IMR-90 (cell line): ENCODE results near the gene IGF1R. TPM values are rescaled to one million over a fixed set of nuclear protein-coding genes. Genes with fewer than 3 reads are reported as not detected.
A peak's percentile ranks its signal among the peaks of the same experiment; 100 is the strongest.

ENCODE experiments used
- ATAC-seq: fragments of 200-7000 bp; cut with Tn5 transposase; 2 replicates; pipeline ENCODE4 v1.9.1; 2020; ENCODE audit warnings: low read depth, mild to moderate bottlenecking, moderate library complexity
- BruUV-seq: library from RNA; stranded (reverse); fragments of 400-500 nt; replicated peaks from 2 replicates; lab custom pipeline; 2021; lab: Mats Ljungman, UMichigan
- CTCF ChIA-PET: fragments of 300-600 bp; formaldehyde crosslinking; extraction: SDS; loops from one replicate; lab custom pipeline; 2021; ENCODE audit warnings: antibody characterized with exemption; lab: Yijun Ruan, JAX
- POLR2A ChIA-PET: fragments of 300-600 bp; sonication (Branson Sonifier 250); formaldehyde crosslinking; loops from one replicate; lab custom pipeline; 2022; ENCODE audit warnings: antibody characterized with exemption; ENCODE audit not compliant: unreplicated experiment; lab: Charles Lee
- DNase-seq: peaks from one replicate; pipeline ENCODE4 v3.0.0; 2013
- H2AFZ ChIP-seq: replicated peaks from 2 replicates; pipeline ENCODE3; 2013; ENCODE audit warnings: low read length, mild to moderate bottlenecking; ENCODE audit not compliant: poor library complexity
- H2AK5ac ChIP-seq: 2 replicates; pipeline ENCODE4 v1.6.1; 2013; ENCODE audit warnings: low read depth, low read length, inconsistent platforms
- H2AK9ac ChIP-seq: replicated peaks from 2 replicates; pipeline ENCODE3; 2013; ENCODE audit warnings: mild to moderate bottlenecking, low read depth, low read length, moderate library complexity; ENCODE audit not compliant: poor library complexity
- H2BK120ac ChIP-seq: 2 replicates; pipeline ENCODE4 v1.6.1; 2013; ENCODE audit warnings: low read depth, low read length, inconsistent platforms
- H2BK15ac ChIP-seq: 3 replicates; pipeline ENCODE4 v1.6.1; 2013; ENCODE audit warnings: low read depth, low read length, inconsistent platforms
- H2BK20ac ChIP-seq: 2 replicates; pipeline ENCODE4 v1.6.1; 2013; ENCODE audit warnings: low read depth, mild to moderate bottlenecking, inconsistent platforms, low read length, moderate library complexity
- H2BK5ac ChIP-seq: 2 replicates; pipeline ENCODE4 v1.6.1; 2013; ENCODE audit warnings: mild to moderate bottlenecking, low read depth, low read length, inconsistent platforms; ENCODE audit not compliant: poor library complexity, severe bottlenecking
- H3K14ac ChIP-seq: replicated peaks from 2 replicates; pipeline ENCODE4 v1.6.1; 2013; ENCODE audit warnings: low read depth, low read length, inconsistent platforms
- H3K18ac ChIP-seq: 2 replicates; pipeline ENCODE4 v1.6.1; 2013; ENCODE audit warnings: low read depth, low read length, control low read depth
- H3K23ac ChIP-seq: 2 replicates; pipeline ENCODE4 v1.6.1; 2013; ENCODE audit warnings: low read depth, low read length, inconsistent platforms
- H3K27ac ChIP-seq: 2 replicates; pipeline ENCODE4 v1.5.1; 2013; ENCODE audit warnings: mild to moderate bottlenecking, control low read depth, low read length; ENCODE audit not compliant: insufficient read depth
- H3K27me3 ChIP-seq: 2 replicates; pipeline ENCODE4 v1.6.1; 2013; ENCODE audit warnings: low read length; ENCODE audit not compliant: control insufficient read depth, insufficient read depth
- H3K36me3 ChIP-seq: 2 replicates; pipeline ENCODE4 v1.6.1; 2013; ENCODE audit warnings: low read length, mixed read lengths; ENCODE audit not compliant: control insufficient read depth, insufficient read depth
- H3K4ac ChIP-seq: 2 replicates; pipeline ENCODE4 v1.6.1; 2013; ENCODE audit warnings: low read depth, low read length, inconsistent platforms
- H3K4me1 ChIP-seq: 2 replicates; pipeline ENCODE4 v1.6.1; 2013; ENCODE audit warnings: low read length, mixed read lengths; ENCODE audit not compliant: control insufficient read depth, insufficient read depth
- H3K4me2 ChIP-seq: 2 replicates; pipeline ENCODE4 v1.6.1; 2013; ENCODE audit warnings: low read depth, mild to moderate bottlenecking, control low read depth, low read length, moderate library complexity
- H3K4me3 ChIP-seq: 2 replicates; pipeline ENCODE4 v1.5.1; 2013; ENCODE audit warnings: low read depth, mild to moderate bottlenecking, control low read depth, low read length, moderate library complexity; ENCODE audit not compliant: insufficient read depth
- H3K56ac ChIP-seq: 2 replicates; pipeline ENCODE4 v1.6.1; 2013; ENCODE audit warnings: low read length, inconsistent platforms; ENCODE audit not compliant: insufficient read depth; ENCODE audit errors: extremely low read depth
- H3K79me1 ChIP-seq, 2 experiments: 2 replicates each; pipeline ENCODE4 v1.6.1; 2013; ENCODE audit warnings: low read length in 2 of 2, inconsistent platforms in 1 of 2, low read depth in 1 of 2
- H3K9ac ChIP-seq: 2 replicates; pipeline ENCODE4 v1.6.1; 2013; ENCODE audit warnings: low read depth, low read length, control low read depth
- H3K9me1 ChIP-seq: 2 replicates; pipeline ENCODE4 v1.6.1; 2013; ENCODE audit warnings: low read length, inconsistent platforms; ENCODE audit not compliant: insufficient read depth
- H3K9me3 ChIP-seq: 2 replicates; pipeline ENCODE4 v1.6.1; 2013; ENCODE audit warnings: low read length; ENCODE audit not compliant: control insufficient read depth, insufficient read depth
- H4K20me1 ChIP-seq: 2 replicates; pipeline ENCODE4 v1.6.1; 2013; ENCODE audit warnings: low read length, inconsistent platforms; ENCODE audit not compliant: insufficient read depth
- H4K5ac ChIP-seq: 2 replicates; pipeline ENCODE4 v1.6.1; 2013; ENCODE audit warnings: mild to moderate bottlenecking, low read depth, low read length, control low read depth
- H4K8ac ChIP-seq, 2 experiments: 2 replicates each; pipeline ENCODE4 v1.6.1; 2013; ENCODE audit warnings: low read depth in 2 of 2, low read length in 2 of 2, control low read depth in 1 of 2, inconsistent platforms in 1 of 2
- H4K91ac ChIP-seq: 2 replicates; pipeline ENCODE4 v1.6.1; 2013; ENCODE audit warnings: low read depth, low read length, inconsistent platforms; ENCODE audit not compliant: insufficient read depth
- CEBPB ChIP-seq: IDR thresholded peaks from 2 replicates; pipeline ENCODE4 v1.6.1; 2012; ENCODE audit warnings: low read depth, low read length, improper control_type of control experiment
- RFX5 ChIP-seq: IDR thresholded peaks from 2 replicates; pipeline ENCODE4 v1.8.0; 2012; ENCODE audit warnings: low read depth, mild to moderate bottlenecking, low read length, moderate library complexity
- WGBS, 2 experiments: methylation state at CpG; one replicate each; pipeline versions ENCODE4 v1.1.5 to v1.1.7; 2013; ENCODE audit warnings: missing lambda C conversion rate in 2 of 2; ENCODE audit not compliant: insufficient read length in 1 of 2; ENCODE audit errors: extremely low coverage in 2 of 2; 5-methylcytosine and 5-hydroxymethylcytosine counted together
- dilution Hi-C: fragments of 300-500 bp; cut with HindIII; formaldehyde crosslinking; loops from one replicate; pipeline ENCODE4 v1.14.3; 2018; ENCODE audit warnings: low sequenced_read_pairs; ENCODE audit not compliant: unreplicated experiment
- in situ Hi-C: fragments of 300-500 bp; cut with MboI; formaldehyde crosslinking; loops from 3 replicates; pipeline ENCODE4 v1.14.3; 2019; ENCODE audit warnings: low sequenced_read_pairs, inconsistent platforms, mixed read lengths
- intact Hi-C: fragments of 100-400 bp; cut with micrococcal nuclease; formaldehyde crosslinking; loops from 2 replicates; pipeline ENCODE4 v1.10.0; 2022
- polyA plus RNA-seq, 3 experiments: library from polyadenylated mRNA; depleted of rRNA; stranded (reverse); fragments of >200 nt; gene quantifications; 2 replicates each; pipeline ENCODE4 v1.2.3, GENCODE V29; 2012; ENCODE audit warnings: low replicate concordance in 1 of 3
- total RNA-seq: library from RNA; depleted of rRNA; stranded (reverse); fragments of >200 nt; gene quantifications from 2 replicates; pipeline ENCODE4 v1.2.3, GENCODE V29; 2012

IGF1R gene
- total and polyA plus RNA-seq, 2 of the 4 experiments (the other 2 are of a cell fraction): 24.0 to 24.9 TPM

DNA sequence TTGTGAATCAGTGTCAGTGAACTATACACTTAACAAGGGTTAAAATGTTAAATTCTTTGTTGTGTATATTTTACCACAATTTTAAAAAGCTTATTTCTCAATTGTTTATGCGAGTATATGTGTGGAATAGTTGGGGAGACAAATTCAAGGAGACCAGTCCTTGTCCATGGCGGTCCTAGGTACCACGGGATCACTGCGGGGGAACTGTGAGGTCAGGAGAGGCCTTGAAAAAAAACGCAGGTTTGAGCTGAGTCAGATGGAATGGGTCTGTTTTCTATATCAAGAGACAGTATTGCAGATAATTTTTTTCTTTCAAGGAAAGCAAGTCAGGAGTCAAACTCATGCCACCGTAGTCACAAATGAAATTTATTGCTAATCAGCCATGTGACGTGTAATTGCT lies 18.5 kb downstream of the IGF1R start:
- CTCF ChIA-PET: interaction anchor here (0.6 to 1.4 kb wide), 3 partner anchors 9 to 147 kb away, joined by 3 read pairs; no protein-coding TSS in a partner anchor
- DNase-seq: no peak
- Histone ChIP-seq H3K36me3 (no peaks in the 10 kb centered on the region), H2BK15ac (no peak overlapping the region), H3K18ac (no peak overlapping the region), H3K9me1 (peaks cover 49% of the 10 kb centered on the region), H3K4me1 (peaks cover 44% of the 10 kb centered on the region), H2AFZ (no peak overlapping the region), H3K9ac (no peak overlapping the region), H3K56ac (no peak overlapping the region), H3K27me3 (no peaks in the 10 kb centered on the region), H4K91ac (no peak overlapping the region), H2BK20ac (no peak overlapping the region), H3K14ac (no peak overlapping the region), H2AK5ac (no peak overlapping the region; the same call in 1 of the 2 replicates), H3K9me3 (no peaks in the 10 kb centered on the region), H3K4ac (no peak overlapping the region), H4K20me1 (peaks cover 92% of the 10 kb centered on the region), H4K8ac (no peak overlapping the region), H4K5ac (no peak overlapping the region), H3K79me1 (peaks cover 24 to 86% of the 10 kb centered on the region in 2 experiments), H3K27ac (peak overlapping the region; percentile 1; the same call in 1 of the 2 replicates), H3K23ac (no peak overlapping the region), H3K4me2 (0 out of 2 replicates have a peak overlapping the region, but pooled peaks have one; percentile 28), H2BK120ac (no peak overlapping the region), H2BK5ac (no peak overlapping the region), H2AK9ac (no peak overlapping the region), H3K4me3 (no peak overlapping the region)
- ATAC-seq: peak; percentile 7; the same call in 1 of the 2 replicates
- no peak for TF ChIP-seq RFX5
- peak; percentile 54; the same call in 1 of the 2 replicates for TF ChIP-seq CEBPB
- in situ Hi-C loops: no loop called here
- POLR2A ChIA-PET: interaction anchor here (0.6 kb wide), 1 partner anchor 97 kb away, joined by 4 read pairs; no protein-coding TSS in a partner anchor
- dilution Hi-C loops: no loop called here
- BruUV-seq: no TSS peak
- intact Hi-C loops: no loop called here
- 60% methylated on average over 1 of the region's 7 CpGs; no CpG with 5 or more reads in 1 of the 2 experiments for WGBS, 2 experiments
